ENCODE measurements around the gene HDAC7.
"Not testable (repeated sequence)": the region's sequence is repeated elsewhere in the genome, so short reads cannot be mapped to it uniquely, and the experiment has no call there.

Gene HDAC7

DNA sequence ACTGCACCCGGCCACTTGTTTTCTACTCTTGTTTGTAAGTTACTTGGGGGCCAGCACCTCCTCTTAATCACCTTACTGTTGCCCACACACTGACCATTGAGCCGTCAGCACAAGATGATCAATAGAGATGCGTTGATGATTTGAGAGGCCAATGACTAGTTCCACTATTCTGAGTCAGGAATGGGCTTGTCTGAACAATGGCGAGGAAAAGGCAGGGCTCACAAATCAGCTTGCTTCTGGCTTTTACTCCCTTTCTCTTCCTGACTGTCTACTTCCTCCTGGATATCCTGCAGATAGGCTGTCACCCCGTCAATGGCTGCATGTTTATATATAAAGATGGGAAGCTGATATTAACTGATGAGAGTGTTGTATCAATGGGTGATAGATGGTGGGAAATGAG is 29.1 kb upstream of the HDAC7 start:
- DNase-seq: no peak

DNA sequence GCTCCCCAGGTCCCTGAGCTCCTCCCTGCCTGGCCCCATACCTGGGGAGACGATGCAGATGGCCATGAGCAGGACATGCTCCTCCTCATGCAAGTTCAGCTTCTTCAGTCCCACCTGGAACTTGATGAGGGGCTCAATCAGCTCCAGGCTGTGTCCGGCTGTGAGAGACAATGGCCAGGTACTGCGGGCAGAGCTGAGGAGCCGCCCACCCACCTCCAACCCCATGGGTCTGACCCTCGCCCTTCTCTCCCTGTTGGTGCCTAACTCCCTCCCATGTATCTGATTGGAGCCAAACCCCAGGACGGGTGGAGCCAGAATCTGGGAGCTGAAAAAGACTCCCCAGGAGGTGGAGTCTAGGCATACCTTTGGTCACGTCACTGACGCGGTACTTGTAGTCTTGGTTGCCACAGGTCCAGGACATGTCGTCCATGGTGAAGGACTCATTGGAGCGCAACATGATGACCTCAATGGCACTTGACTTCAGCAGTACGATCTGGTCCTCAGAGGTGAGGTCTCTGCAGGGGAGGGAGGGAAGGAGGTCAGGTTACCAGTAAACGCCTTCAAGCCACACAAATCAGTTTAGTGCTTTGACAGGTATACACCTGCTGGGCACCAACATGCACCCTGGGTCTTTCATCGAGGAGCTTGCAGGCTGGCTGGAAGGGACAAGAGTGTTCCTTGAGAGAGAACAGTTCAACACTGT is 26.7 kb upstream of the HDAC7 start:
- no peak for DNase-seq

DNA sequence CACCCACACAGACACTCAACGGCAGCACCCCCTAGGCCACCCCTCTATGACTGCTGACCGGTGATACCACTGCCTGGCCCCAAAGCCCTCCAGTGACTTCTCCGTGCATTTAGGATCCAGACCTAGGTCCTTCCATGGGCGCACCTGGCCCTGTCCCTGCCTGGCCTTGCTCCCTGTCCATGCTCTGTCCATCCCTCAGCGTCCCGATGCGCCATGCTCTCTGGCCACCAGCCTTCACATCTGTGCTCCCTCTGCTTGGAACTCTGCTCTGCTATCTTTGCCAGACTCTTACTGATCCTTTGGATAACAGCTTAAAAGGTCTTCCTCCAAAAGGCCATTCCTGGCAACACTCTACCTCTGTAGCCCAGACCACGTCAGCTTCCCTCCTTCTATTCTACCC is 25.4 kb upstream of the HDAC7 start:
- no peak for DNase-seq

DNA sequence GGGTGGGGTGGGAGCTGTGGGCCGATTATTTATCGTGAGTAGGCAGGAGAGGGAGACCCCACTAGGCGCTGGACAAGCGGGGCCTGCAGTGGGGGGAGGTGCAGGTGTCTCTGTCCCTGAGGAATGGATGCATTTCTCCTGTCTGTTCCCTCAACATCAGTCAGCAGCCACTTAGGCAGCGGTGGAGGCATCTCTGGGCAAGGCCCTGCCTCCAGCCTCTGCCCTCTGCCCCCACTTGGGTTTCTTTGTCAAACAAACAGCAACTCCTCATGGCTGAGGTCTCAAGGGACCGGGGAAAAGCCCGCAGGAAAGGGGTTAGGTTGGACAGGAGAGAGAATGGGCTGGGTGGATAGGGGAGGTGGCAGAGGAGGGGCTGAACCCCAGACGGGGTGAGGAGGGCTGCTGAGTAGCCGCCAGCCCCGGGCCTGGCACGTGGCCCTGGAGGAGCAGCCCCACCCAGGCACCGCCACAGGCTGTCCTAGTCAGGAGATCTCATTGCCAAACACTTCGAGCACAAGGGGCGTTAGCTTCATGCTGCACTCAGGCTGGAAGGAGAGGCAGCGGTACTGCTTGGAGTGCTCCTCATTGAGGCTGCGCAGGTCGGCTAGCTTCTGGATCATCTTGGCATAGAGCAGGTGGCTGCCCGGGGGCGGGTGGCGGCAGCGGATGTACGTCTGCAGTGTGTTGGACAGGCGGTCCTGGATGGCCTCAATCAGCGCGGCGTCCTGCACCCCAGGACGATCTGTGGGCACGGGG is 24.7 kb upstream of the HDAC7 start:
- no peak for DNase-seq

DNA sequence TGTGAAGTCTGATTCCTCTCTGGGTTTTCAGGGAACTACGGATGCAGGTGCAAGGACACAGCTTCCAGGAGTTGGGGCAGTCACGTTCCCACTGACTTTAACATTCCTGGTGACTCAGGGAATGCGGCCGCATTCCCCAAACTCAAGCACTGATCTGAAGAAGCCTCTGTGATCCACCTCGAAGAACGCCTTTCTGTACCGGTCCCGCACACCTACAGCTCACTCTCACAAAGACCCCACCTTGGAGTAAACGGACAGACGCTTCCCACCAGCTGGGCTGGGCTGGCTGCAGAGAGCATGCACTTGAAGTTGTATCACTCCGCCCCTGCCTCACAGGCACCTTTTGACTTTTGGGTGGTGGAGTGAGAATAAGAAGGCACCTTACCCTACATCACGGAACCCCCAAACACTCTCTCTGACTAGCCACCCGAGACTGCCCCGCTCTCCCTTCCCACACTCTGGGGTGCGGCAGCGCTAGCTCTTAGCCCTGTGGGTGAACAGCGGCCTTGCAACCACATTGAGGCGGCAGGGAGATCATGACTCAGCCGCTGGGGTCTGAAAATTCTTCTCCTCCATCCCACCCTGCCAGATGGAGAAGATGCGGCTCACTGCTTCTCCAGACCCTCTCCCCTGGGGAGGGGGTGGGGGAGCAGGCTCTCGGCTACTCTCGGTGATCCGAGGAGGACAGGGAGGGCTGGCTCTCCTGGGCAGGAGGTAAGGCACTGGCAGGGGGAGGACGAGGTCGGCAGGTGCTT is 23.7 kb upstream of the HDAC7 start:
- no peak for DNase-seq

DNA sequence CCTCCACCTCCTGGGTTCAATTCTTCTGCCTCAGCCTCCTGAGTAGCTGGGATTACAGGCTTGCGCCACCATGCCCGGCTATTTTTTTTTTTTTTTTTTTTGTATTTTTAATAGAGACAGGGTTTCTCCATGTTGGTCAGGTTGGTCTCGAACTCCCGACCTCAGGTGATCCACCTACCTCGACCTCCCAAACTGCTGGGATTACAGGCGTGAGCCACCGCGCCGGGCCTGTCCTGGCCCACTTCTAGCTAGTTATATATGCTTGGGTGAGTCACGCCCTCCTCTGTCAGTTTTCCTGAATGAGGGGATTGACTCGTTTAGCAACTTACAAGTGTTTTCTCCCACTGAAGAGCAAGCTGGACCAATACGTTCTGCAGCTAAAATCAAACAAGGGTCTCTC is 22.8 kb upstream of the HDAC7 start:
- DNase-seq: not testable (repeated sequence)

DNA sequence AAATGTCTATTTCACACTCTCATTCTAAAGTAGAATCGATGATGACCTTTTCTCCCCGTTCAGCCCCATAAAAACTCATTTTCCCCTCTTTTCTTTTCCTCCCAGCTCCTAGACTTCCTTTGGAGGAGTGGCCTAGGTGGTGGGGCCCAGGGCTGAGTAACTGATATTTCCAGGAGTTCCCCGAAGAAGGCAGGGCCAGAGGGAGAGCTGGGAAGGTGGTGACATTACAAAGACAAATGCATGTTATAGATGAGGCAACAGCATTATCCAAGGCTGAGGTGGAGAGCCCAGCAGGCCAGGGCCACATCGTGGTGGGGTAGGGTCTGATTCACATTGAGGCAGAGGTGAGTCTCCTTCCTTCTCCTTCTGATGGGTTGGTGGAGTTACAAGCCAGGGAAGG is 22.2 kb upstream of the HDAC7 start:
- peak; percentile 64 for DNase-seq

DNA sequence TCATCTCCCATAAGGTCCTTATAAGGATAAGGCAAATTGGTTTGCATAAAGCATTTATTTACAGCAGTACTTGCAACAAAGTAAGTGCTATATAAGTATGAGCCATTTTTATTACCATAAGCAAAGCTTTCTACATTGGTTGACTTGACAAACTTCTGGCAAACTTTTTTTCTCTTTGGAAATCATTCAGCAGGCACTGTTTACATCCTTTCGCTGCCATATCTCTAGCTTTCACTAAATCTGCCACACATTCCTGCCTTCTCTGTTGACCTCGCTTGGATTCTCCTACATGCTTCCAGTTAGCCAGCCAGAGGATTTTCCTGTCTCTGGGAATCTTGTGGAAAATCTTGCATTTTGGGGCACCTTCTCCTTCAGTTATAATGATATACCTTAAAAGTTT is 21.8 kb upstream of the HDAC7 start:
- no peak for DNase-seq

DNA sequence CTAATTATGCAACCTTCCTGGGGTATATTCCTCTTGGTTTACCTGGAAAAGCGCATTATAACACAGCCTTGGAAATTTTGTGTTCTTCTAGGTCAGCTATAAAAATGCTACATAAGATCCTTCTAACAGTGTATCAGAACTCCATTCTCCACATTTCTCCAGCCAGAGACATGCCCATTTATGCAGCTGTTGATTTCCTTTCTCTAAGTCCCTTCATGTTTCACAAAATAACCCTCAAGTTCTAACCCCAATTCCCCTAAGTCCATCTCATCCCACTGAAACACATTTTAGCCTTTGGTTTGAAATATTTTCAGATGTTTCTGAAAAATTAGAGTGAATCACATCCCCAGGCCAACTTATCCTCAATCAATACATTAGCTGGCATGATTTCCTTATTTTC is 20.9 kb upstream of the HDAC7 start:
- DNase-seq: no peak

DNA sequence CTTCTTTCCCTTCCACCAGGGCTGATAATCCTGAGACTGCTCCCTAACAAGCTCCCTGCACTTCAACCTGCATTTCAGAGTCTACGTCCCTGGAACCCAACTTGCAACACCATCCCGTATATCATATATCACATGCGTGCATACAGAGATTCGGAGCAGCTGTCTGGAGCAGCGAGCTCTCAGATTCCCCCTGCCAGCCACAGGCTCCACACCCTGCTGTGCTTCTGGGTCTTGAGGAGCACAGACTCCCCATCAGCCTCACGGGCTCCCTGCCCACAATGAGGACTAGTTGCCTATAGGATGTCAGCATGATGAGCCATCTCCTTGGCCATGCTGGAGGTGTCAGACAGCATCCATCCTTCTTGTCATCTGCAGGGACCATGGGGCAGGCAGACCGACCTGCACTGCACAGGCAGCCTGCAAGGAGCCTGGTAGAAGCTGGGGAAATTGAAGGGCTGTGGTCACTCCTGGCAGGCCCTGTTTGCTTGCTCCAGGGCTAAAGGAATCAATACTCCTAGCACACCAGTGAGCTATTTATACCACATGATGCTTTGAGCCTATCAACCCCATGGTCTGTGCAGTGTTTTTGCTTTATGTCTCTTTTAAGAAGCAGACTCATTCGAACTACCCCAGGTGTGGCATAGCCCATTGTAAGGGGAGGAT is 19.6 kb upstream of the HDAC7 start:
- peak; percentile 46 for DNase-seq

DNA sequence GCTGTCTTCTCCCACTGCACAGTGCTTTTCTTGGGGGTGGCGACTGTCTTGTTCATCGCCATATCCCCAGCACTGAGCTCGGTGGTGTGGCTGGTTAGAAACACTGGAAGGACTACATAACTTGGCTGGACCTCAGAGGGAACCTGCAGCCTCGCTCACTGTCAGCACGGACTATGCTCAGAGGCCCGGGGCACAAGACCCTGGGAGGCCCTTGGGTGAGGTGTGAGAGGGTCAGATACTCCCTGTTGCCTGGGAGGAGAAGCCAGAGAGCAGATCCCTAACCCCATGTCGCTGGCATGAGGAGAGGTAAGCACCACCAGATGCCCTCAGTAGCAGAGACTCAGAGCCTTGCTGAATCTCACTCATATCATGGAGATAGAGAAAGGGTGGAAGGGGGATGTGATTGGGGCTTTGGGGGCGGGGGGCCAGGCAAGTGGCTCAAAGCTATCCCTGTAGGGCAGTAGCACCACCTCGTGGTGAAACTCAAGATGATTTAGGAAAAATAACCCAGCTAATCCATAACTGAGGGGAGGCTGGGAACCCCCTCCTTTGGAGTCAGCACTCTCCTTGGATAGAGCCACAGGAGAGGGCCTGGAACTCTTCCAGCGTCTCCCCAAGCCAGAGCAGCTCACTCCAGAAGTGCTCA is 18.7 kb upstream of the HDAC7 start:
- peak; percentile 56 for DNase-seq

DNA sequence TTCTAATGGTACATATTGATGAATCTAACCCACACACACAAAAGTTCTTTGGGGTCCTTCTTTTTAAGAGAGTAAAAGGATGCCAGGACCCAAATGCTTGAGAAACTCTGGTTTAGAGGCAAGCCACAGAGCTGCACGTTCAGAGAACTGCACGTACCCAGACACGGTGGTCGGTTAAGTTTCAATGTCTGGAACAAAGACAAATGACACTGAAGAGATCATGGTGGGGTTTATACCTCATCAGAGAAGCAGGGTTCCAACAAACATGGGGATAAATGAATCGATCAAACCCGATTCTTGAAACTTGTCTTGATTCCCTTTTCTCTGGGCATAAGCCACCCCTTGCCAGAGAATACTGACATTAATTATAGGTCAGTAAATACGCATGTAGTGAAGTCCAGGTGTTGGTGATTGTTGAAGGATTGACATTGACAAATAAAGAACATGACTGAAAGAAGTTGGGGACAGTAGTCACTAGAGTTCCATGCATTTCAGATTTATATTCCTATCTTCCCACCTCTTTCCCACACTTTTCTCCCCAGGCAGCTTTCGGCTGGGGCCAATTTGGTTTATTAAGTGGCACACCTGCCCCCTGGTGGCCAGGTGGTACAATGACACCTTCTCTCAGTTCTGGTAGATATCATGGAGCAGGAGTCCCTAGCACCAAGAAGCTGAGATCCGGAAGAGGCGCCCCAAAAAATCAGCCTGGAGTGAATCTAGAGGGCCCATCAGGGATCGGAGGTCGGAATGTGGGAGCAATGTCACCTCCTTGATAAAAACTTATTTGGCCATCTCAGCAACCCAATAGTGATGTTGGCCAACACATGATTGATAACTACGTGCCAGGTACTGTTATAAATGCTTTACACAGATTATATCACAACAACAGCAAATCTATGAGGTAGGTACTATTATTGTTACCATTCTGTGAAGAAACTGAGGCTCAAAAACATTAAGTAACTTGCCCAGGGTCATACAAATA is 17.8 kb upstream of the HDAC7 start:
- peak; percentile 72 for DNase-seq

DNA sequence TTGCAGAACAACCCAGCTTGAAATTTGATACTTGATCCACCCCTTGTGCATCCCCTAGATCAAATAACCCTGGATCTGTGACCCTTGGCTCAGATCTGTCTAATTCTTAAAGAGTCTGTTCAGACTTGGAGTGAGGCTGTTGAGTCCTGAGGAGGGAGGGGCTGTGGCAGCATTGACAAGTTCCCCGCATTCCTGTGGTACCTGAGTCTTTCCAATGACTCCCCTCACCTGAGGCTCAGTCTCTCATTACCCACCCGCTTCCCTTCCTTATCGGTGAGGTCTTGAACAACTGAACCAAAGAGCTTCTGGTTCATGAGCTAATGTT is 16.1 kb upstream of the HDAC7 start:
- no peak for DNase-seq

DNA sequence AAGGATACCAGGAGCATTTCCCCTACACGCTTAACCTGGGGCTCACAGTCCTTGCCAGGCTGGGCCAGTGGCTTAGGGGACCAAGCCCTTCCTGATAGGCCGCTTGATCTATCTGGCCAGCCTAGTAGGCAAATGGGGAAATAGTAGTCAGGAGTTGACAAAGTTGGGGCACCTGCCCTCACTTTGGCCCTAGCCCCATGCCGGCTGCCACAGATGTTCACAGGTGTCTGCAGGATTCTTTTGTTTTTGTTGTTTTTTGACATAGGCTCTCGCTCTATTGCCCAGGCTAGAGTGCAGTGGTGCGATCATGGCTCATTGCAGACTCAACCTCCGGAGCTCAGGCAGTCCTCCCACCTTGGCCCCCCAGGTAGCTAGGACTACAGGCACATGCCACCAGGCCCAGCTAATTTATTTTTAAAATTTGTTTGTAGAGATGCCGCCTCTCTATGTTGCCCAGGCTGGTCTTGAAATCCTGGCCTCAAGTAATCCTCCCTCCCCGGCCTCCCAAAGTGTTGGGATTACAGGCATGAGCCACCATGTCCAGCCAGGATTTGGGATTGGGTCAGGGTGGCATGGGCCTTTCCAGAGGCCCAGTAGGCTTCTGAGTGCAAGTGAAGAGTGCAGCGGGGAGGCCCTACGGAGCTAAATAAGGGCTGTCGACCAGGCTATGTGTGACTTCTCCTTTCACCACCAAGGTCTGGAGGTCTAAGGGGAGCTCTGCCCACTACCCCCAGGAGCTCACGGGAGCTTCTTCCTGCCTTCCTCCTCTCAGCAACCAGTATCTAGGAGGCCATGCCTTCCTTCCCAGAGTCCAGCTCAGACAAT is 15.5 kb upstream of the HDAC7 start:
- DNase-seq: no peak

DNA sequence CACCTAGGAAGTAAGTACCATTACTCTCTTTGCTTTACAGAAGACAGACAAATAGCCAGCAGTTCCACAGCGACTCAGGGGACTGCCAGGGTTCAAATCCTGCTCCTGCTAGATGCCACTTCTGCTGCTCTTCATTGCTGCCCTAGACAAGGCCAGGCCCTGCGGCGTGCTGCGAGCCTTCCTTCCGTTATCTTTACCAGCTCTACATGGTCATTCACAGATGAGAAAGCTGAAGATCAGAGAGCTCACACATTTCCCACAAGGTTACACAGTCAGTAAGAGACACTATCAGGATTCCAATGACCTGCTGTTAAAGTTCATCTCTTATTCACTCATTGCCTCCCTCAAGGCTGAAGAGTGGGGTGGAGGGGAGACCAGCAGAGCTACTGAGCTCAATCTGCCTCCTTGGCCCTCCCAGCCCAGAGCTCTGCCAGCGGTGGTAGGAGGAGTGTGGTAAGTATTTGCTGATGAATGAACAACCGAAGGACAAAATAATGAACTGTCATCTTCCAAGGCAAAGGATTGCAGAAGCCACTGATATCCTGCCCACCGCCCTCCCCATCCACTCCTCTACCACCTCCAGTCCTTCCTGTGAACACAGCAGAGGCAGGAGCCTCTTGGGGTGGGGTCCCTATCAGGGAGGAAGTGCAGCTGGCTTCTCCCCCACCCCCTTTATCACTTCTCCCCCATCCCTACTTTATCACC is 14.6 kb upstream of the HDAC7 start:
- no peak for DNase-seq

DNA sequence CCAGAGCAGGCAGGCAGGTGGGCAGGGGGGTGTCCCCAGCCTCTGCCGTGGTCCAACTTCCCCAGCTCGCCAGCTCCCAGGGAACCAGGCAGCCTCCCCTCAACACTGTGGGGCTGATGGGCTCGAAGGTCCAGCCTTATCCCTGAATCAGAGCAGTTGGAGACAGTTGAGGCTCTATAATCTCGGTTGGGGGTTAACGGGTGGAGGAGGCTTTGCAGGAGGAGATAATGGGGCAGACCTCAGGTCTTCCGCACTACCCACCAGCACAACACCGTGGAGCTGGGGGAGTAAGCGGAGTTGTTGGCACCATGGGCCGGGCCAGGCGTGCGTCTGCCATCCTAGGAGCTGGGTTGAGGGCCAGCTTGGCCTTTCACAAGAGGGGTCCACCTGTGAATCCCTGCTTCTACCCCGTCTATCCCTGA is 13.9 kb upstream of the HDAC7 start:
- DNase-seq: no peak

DNA sequence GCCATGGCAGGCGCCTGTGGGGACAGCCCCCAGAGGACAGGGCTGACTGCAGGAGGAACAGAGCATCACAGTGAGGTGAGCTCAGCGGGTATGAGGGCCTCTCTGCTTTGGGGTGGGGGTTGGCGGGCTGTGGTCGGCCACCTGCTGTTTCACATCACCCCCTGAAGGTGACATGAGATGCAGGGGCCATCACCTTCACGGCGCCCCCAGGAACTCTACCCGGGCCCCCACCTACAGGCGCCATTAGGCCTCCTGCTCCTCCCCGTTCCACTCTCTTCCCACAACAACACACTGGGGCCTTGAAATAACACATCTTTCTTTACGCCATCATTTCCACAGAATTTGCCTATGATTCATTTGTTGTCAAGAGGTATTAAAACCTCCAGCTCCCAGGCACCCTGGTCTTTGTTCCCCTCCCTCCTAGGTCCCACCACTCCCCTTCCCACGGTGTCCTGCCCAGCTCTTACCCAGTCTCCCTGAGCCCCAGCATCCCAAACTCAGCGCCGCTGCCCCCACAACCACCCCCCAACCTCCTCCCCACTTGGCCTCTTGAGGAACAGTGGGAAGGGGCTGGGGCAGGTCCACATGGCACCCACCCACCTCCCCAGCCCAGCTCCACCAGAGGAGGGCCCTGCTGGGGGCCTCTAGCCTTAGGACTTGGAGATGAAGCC is 12.7 kb upstream of the HDAC7 start:
- DNase-seq: no peak

DNA sequence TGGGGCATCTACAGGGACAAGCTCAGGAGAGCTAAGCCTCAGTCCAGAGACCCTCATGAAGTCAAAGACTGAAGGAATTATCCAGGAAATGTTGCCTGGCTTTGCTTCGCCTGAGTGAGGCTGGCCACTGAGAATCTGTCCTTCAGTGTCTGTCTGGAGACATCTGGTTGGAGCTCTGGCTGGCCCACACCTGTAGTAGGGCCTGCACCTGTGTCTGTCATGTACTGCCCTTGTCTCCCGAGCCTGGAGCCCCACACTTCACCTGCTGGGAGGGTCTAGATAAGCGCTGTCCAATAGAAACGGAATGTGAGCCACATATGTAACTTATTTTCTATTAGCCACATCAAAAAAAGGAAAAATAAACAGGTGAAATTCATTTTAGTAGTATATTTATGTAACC is 9.9 kb upstream of the HDAC7 start:
- no peak for DNase-seq

DNA sequence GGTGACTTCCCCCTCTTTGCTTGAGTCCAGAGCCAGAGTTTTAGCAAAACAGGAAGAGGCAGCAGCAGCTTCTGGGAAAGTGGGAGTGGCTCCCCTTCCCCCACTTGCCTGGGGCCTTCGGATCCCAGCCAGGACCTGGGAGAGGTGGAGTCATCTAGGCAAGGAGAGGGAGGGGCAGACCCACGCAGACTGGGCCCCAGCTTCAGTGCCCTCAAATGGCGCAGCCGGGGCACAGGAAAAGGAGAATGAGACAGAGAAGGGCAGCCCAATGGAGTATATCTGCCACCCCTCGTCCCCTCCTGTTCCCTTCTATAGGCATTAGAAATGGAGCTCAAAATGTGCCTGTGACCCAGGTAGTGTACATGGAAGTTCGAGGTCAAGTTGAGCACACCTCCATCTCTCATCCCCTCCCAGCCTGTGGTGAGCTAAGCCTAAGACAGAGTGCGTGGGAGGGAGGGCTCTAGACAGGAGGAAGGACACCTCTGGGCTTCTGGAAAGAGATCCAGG is 9.3 kb upstream of the HDAC7 start:
- DNase-seq: peak; percentile 83
